HepG2 (cell line): Measurements from ENCODE around the gene PKIB. TPM values are rescaled to one million over a fixed set of nuclear protein-coding genes. Genes with fewer than 3 reads are reported as not detected.

ENCODE experiments used
- ATAC-seq: fragments of 200-7000 bp; cut with Tn5 transposase; 3 replicates; pipeline ENCODE4 v1.9.1; 2020; ENCODE audit warnings: mild to moderate bottlenecking, moderate library complexity
- BruUV-seq: library from RNA; stranded (reverse); fragments of 400-500 nt; replicated peaks from 2 replicates; lab custom pipeline; 2021; lab: Mats Ljungman, UMichigan
- CTCF ChIA-PET: fragments of 300-600 bp; formaldehyde crosslinking; extraction: SDS; loops from one replicate; lab custom pipeline; 2021; ENCODE audit warnings: low total read pairs, inconsistent platforms, low intra/inter-chr PET ratio; lab: Yijun Ruan, JAX
- POLR2A ChIA-PET: fragments of 350-600 bp; sonication (Branson Sonifier 250); formaldehyde crosslinking; loops from one replicate; lab custom pipeline; 2020; ENCODE audit warnings: antibody characterized with exemption, inconsistent platforms; lab: Yijun Ruan, JAX
- DNase-seq: peaks from one replicate; pipeline ENCODE4 v3.0.0-alpha.2; 2015; ENCODE audit warnings: low spot score
- FAIRE-seq: peaks from 3 replicates; lab custom pipeline; 2011; peaks lifted over from hg19 to GRCh38; lab: Jason Lieb, UNC
- H2AFZ ChIP-seq: one replicate; pipeline ENCODE4 v1.6.1; 2011; ENCODE audit warnings: low read length, inconsistent platforms
- H3K27ac ChIP-seq: fragments of 300-600 bp; 3 replicates; pipeline ENCODE4 v1.8.0; 2011; ENCODE audit warnings: mixed run types, mild to moderate bottlenecking, mixed read lengths, low read length, inconsistent platforms; ENCODE audit not compliant: insufficient read depth; ENCODE audit errors: extremely low read length
- H3K27me3 ChIP-seq, 2 experiments: fragments of 200-600 bp in 1 of 2; 2 replicates in 1 of 2; 3 replicates in 1 of 2; pipeline versions ENCODE4 v1.6.0 to v1.8.0; 2011; ENCODE audit warnings: low read length in 2 of 2, mild to moderate bottlenecking in 2 of 2, moderate library complexity in 2 of 2, inconsistent platforms in 1 of 2; ENCODE audit not compliant: insufficient read depth in 2 of 2, control insufficient read depth in 1 of 2
- H3K36me3 ChIP-seq, 2 experiments: fragments of 200-600 bp in 1 of 2; replicated peaks in 1 of 2; 2 replicates in 1 of 2; 3 replicates in 1 of 2; pipeline versions ENCODE4 v1.5.1 to v1.8.0; 2011; ENCODE audit warnings: low read length in 2 of 2, inconsistent platforms in 1 of 2; ENCODE audit not compliant: insufficient read depth in 2 of 2, control insufficient read depth in 1 of 2
- H3K4me1 ChIP-seq: 2 replicates; pipeline ENCODE4 v1.5.1; 2012; ENCODE audit warnings: low read length, inconsistent platforms; ENCODE audit not compliant: insufficient read depth
- H3K4me2 ChIP-seq: 2 replicates; pipeline ENCODE4 v1.6.0; 2011; ENCODE audit warnings: low read depth, low read length, inconsistent platforms
- H3K4me3 ChIP-seq, 3 experiments: fragments of 200-600 bp in 1 of 3; sonication (generic), shearing (Covaris generic) in 1 of 3; replicated peaks in 1 of 3; 2 replicates each; pipeline ENCODE4 v1.5.1; 2011 to 2016; ENCODE audit warnings: low read length in 3 of 3, inconsistent platforms in 2 of 3, low read depth in 2 of 3, mild to moderate bottlenecking in 2 of 3, control low read depth in 1 of 3, mixed read lengths in 1 of 3; ENCODE audit not compliant: insufficient read depth in 1 of 3
- H3K79me2 ChIP-seq: one replicate; pipeline ENCODE4 v1.6.1; 2011; ENCODE audit warnings: low read length, inconsistent platforms; ENCODE audit not compliant: insufficient read depth
- H3K9ac ChIP-seq: 2 replicates; pipeline ENCODE4 v1.6.0; 2011; ENCODE audit warnings: mild to moderate bottlenecking, low read depth, low read length, inconsistent platforms; ENCODE audit not compliant: insufficient read depth
- H3K9me3 ChIP-seq: 2 replicates; pipeline ENCODE4 v1.5.1; 2012; ENCODE audit warnings: mild to moderate bottlenecking, low read length
- H4K20me1 ChIP-seq: 2 replicates; pipeline ENCODE4 v1.6.0; 2011; ENCODE audit warnings: inconsistent platforms, mild to moderate bottlenecking, low read length, moderate library complexity; ENCODE audit not compliant: insufficient read depth
- ATF2 ChIP-seq: sonication (generic); formaldehyde crosslinking; IDR thresholded peaks from 2 replicates; pipeline ENCODE4 v1.4.0; 2020; ENCODE audit warnings: missing genetic modification reagents
- HOXA7 ChIP-seq: sonication (generic); formaldehyde crosslinking; IDR thresholded peaks from 2 replicates; pipeline ENCODE4 v1.8.1; 2022; ENCODE audit warnings: mild to moderate bottlenecking, missing genetic modification reagents, moderate library complexity
- MAF1 ChIP-seq: sonication (generic); formaldehyde crosslinking; IDR thresholded peaks from 2 replicates; pipeline ENCODE4 v1.5.0; 2020; ENCODE audit warnings: missing genetic modification reagents, borderline replicate concordance
- MEF2D ChIP-seq: sonication (generic); formaldehyde crosslinking; IDR thresholded peaks from 2 replicates; pipeline ENCODE4 v1.5.1; 2020; ENCODE audit warnings: mild to moderate bottlenecking, missing genetic modification reagents
- MEIS1 ChIP-seq: sonication (generic); formaldehyde crosslinking; IDR thresholded peaks from 2 replicates; pipeline ENCODE4 v1.9.0; 2021; ENCODE audit warnings: mild to moderate bottlenecking, missing genetic modification reagents, moderate library complexity, borderline replicate concordance
- SMC3 ChIP-seq: IDR thresholded peaks from 2 replicates; pipeline ENCODE4 v1.6.1; 2011; ENCODE audit warnings: low read length, improper control_type of control experiment
- SP4 ChIP-seq: sonication (generic); formaldehyde crosslinking; IDR thresholded peaks from 2 replicates; pipeline ENCODE4 v1.8.1; 2023; ENCODE audit warnings: mild to moderate bottlenecking, missing genetic modification reagents
- ZBTB7B ChIP-seq: sonication (generic); formaldehyde crosslinking; IDR thresholded peaks from 2 replicates; pipeline ENCODE4 v1.4.0; 2020; ENCODE audit warnings: missing genetic modification reagents
- ZNF121 ChIP-seq: sonication (generic); formaldehyde crosslinking; IDR thresholded peaks from 2 replicates; pipeline ENCODE4 v1.5.0; 2020; ENCODE audit warnings: mild to moderate bottlenecking, missing genetic modification reagents
- ZNF143 ChIP-seq: sonication (generic); formaldehyde crosslinking; IDR thresholded peaks from 2 replicates; pipeline ENCODE4 v1.4.0; 2020; ENCODE audit warnings: missing genetic modification reagents
- ZNF335 ChIP-seq: sonication (generic); formaldehyde crosslinking; IDR thresholded peaks from 2 replicates; pipeline ENCODE4 v1.4.0; 2020; ENCODE audit warnings: missing genetic modification reagents
- ZNF7 ChIP-seq: IDR thresholded peaks from 2 replicates; pipeline ENCODE4 v1.6.1; 2016; ENCODE audit warnings: missing biosample characterization, missing genetic modification reagents
- in situ Hi-C: cut with HindIII; loops from 2 replicates; pipeline ENCODE4 v1.10.0; 2017; ENCODE audit warnings: low pct_unique_long_range_greater_than_20kb; ENCODE audit not compliant: extremely low pct_ligation_motif_present
- intact Hi-C: fragments of 100-400 bp; cut with micrococcal nuclease; formaldehyde crosslinking; loops from one replicate; pipeline ENCODE4 v1.10.0; 2022; ENCODE audit not compliant: unreplicated experiment
- polyA plus RNA-seq, 8 experiments: library from polyadenylated mRNA; depleted of rRNA in 3 of 8; stranded (reverse) in 7 of 8; unstranded in 1 of 8; fragments of >200 nt; fragmentation: Illumina TruSeq in 4 of 8; extraction: Trizol in 4 of 8; gene quantifications; 2 replicates each; pipeline versions ENCODE4 v1.2.1 to v1.2.3, GENCODE V29; 2011 to 2016; ENCODE audit warnings: low read depth in 4 of 8, missing spikeins in 1 of 8, mixed read lengths in 1 of 8; ENCODE audit not compliant: insufficient read depth in 1 of 8
- total RNA-seq, 5 experiments: library from RNA; depleted of rRNA; stranded (reverse); fragments of >200 nt; fragmentation: Illumina TruSeq; extraction: Trizol; gene quantifications; 2 replicates each; pipeline ENCODE4 v1.2.3, GENCODE V29; 2016; ENCODE audit warnings: low read depth in 1 of 5
- TF ChIP-seq, protein P1 (sequence below): IDR thresholded peaks from 2 replicates; pipeline ENCODE4 v1.4.0; 2020; ENCODE audit warnings: mild to moderate bottlenecking, missing genetic modification reagents
- TF ChIP-seq, protein P2 (sequence below): sonication (generic); formaldehyde crosslinking; IDR thresholded peaks from 2 replicates; pipeline ENCODE4 v1.5.0; 2020; ENCODE audit warnings: mild to moderate bottlenecking, missing genetic modification reagents, borderline replicate concordance

PKIB gene
- total and polyA plus RNA-seq, 2 of the 13 experiments (the other 11 are each of a cell fraction or from before 2014, with no cell fraction given): 1.4 to 1.5 TPM

GRCh38 chr6:122604676-122605075 lies 5.5 kb upstream of the PKIB start:
- H2AFZ ChIP-seq: no peak overlapping the region
- CTCF ChIA-PET: no interaction called here
- in situ Hi-C loops: no loop called here
- TF ChIP-seq ZNF7 (CRISPR knock-in tag): no peak
- TF ChIP-seq, protein P1, sequence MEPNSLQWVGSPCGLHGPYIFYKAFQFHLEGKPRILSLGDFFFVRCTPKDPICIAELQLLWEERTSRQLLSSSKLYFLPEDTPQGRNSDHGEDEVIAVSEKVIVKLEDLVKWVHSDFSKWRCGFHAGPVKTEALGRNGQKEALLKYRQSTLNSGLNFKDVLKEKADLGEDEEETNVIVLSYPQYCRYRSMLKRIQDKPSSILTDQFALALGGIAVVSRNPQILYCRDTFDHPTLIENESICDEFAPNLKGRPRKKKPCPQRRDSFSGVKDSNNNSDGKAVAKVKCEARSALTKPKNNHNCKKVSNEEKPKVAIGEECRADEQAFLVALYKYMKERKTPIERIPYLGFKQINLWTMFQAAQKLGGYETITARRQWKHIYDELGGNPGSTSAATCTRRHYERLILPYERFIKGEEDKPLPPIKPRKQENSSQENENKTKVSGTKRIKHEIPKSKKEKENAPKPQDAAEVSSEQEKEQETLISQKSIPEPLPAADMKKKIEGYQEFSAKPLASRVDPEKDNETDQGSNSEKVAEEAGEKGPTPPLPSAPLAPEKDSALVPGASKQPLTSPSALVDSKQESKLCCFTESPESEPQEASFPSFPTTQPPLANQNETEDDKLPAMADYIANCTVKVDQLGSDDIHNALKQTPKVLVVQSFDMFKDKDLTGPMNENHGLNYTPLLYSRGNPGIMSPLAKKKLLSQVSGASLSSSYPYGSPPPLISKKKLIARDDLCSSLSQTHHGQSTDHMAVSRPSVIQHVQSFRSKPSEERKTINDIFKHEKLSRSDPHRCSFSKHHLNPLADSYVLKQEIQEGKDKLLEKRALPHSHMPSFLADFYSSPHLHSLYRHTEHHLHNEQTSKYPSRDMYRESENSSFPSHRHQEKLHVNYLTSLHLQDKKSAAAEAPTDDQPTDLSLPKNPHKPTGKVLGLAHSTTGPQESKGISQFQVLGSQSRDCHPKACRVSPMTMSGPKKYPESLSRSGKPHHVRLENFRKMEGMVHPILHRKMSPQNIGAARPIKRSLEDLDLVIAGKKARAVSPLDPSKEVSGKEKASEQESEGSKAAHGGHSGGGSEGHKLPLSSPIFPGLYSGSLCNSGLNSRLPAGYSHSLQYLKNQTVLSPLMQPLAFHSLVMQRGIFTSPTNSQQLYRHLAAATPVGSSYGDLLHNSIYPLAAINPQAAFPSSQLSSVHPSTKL (CRISPR knock-in tag): no peak
- TF ChIP-seq MEF2D (CRISPR knock-in tag): no peak
- TF ChIP-seq MAF1 (CRISPR knock-in tag): no peak
- no peak for TF ChIP-seq MEIS1
- no peak for TF ChIP-seq SMC3
- no peak for TF ChIP-seq SP4 (CRISPR knock-in tag)
- TF ChIP-seq, protein P2, sequence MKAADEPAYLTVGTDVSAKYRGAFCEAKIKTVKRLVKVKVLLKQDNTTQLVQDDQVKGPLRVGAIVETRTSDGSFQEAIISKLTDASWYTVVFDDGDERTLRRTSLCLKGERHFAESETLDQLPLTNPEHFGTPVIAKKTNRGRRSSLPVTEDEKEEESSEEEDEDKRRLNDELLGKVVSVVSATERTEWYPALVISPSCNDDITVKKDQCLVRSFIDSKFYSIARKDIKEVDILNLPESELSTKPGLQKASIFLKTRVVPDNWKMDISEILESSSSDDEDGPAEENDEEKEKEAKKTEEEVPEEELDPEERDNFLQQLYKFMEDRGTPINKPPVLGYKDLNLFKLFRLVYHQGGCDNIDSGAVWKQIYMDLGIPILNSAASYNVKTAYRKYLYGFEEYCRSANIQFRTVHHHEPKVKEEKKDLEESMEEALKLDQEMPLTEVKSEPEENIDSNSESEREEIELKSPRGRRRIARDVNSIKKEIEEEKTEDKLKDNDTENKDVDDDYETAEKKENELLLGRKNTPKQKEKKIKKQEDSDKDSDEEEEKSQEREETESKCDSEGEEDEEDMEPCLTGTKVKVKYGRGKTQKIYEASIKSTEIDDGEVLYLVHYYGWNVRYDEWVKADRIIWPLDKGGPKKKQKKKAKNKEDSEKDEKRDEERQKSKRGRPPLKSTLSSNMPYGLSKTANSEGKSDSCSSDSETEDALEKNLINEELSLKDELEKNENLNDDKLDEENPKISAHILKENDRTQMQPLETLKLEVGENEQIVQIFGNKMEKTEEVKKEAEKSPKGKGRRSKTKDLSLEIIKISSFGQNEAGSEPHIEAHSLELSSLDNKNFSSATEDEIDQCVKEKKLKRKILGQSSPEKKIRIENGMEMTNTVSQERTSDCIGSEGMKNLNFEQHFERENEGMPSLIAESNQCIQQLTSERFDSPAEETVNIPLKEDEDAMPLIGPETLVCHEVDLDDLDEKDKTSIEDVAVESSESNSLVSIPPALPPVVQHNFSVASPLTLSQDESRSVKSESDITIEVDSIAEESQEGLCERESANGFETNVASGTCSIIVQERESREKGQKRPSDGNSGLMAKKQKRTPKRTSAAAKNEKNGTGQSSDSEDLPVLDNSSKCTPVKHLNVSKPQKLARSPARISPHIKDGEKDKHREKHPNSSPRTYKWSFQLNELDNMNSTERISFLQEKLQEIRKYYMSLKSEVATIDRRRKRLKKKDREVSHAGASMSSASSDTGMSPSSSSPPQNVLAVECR (CRISPR knock-in tag): no peak
- no peak for TF ChIP-seq ZBTB7B (CRISPR knock-in tag)
- no peak for TF ChIP-seq ATF2
- no peak for TF ChIP-seq ZNF143 (CRISPR knock-in tag)
- TF ChIP-seq HOXA7: no peak
- no peak for TF ChIP-seq ZNF335 (CRISPR knock-in tag)
- TF ChIP-seq ZNF121 (CRISPR knock-in tag): no peak
- TF ChIP-seq, all 625 proteins: peak for 0
- POLR2A ChIA-PET: no interaction called here
- Histone ChIP-seq H3K9ac (no peak overlapping the region), H3K27me3 (peaks cover 0 to under 1% of the 10 kb centered on the region in 2 experiments; a peak in 1 of 5 replicates), H3K79me2 (no peaks in the 10 kb centered on the region), H3K4me3 (no peak overlapping the region), H3K36me3 (no peaks in the 10 kb centered on the region), H4K20me1 (no peaks in the 10 kb centered on the region), H3K27ac (no peak overlapping the region), H3K4me2 (no peak overlapping the region), H3K4me1 (peaks cover 4% of the 10 kb centered on the region), H3K9me3 (no peaks in the 10 kb centered on the region)
- no peak for DNase-seq
- no TSS peak for BruUV-seq
- no peak for ATAC-seq
- intact Hi-C loops: no loop called here
- no peak for FAIRE-seq
